ENCODE measurements around the gene AKAP7.

Gene AKAP7

GRCh38 chr6:131107151-131107550 lies 28.1 kb upstream of the AKAP7 start:
- H3K9ac ChIP-seq (ENCODE audit: insufficient read length), result no peak overlapping the region
- H3K4me3 ChIP-seq, result no peak overlapping the region
- DNase-seq (ENCODE audit: low read depth, low spot score), result no peak
- no peaks in the 10 kb centered on the region for H3K36me3 ChIP-seq (ENCODE audit: insufficient read depth, low read length)
- no peak overlapping the region for H3K27ac ChIP-seq
- TF ChIP-seq EZH2 (IDR thresholded peaks at IDR 0.05) (no peak), FOXP2 (optimal IDR thresholded peaks at IDR 0.05; ENCODE audit: control extremely low read depth, extremely low read length, insufficient read depth) (no peak), POLR2AphosphoS5 (IDR thresholded peaks at IDR 0.05; ENCODE audit: borderline replicate concordance, low read depth, low read length) (no peak)
- H3K9me3 ChIP-seq (ENCODE audit: low read depth, low read length), result no peaks in the 10 kb centered on the region

GRCh38 chr6:131112249-131112648 lies 23.0 kb upstream of the AKAP7 start:
- Histone ChIP-seq H3K27ac (no peak overlapping the region), H3K9ac (ENCODE audit: insufficient read length) (no peak overlapping the region), H3K36me3 (ENCODE audit: insufficient read depth, low read length) (no peaks in the 10 kb centered on the region), H3K9me3 (ENCODE audit: low read depth, low read length) (0 out of 2 replicates have a peak, but pooled peaks cover 3% of the 10 kb centered on the region), H3K4me3 (no peak overlapping the region)
- no peak for DNase-seq (ENCODE audit: low read depth, low spot score)
- no peak for TF ChIP-seq EZH2 (IDR thresholded peaks at IDR 0.05)
- TF ChIP-seq POLR2AphosphoS5 (IDR thresholded peaks at IDR 0.05; ENCODE audit: borderline replicate concordance, low read depth, low read length), result no peak
- TF ChIP-seq FOXP2 (optimal IDR thresholded peaks at IDR 0.05; ENCODE audit: control extremely low read depth, extremely low read length, insufficient read depth), result no peak

- H3K4me3 ChIP-seq, result no peak overlapping the region
- H3K36me3 ChIP-seq (ENCODE audit: insufficient read depth, low read length), result no peaks in the 10 kb centered on the region
- H3K27ac ChIP-seq, result no peak overlapping the region
- H3K9ac ChIP-seq (ENCODE audit: insufficient read length), result no peak overlapping the region
- no peak for DNase-seq (ENCODE audit: low read depth, low spot score)
- TF ChIP-seq EZH2 (IDR thresholded peaks at IDR 0.05) (no peak), POLR2AphosphoS5 (IDR thresholded peaks at IDR 0.05; ENCODE audit: borderline replicate concordance, low read depth, low read length) (no peak), FOXP2 (optimal IDR thresholded peaks at IDR 0.05; ENCODE audit: control extremely low read depth, extremely low read length, insufficient read depth) (no peak)
- peaks cover 3% of the 10 kb centered on the region; the same call in 1 of the 2 replicates for H3K9me3 ChIP-seq (ENCODE audit: low read depth, low read length)
Measured at GRCh38 chr6:131115651-131116050, 19.6 kb upstream of the AKAP7 start.

- Histone ChIP-seq H3K9me3 (ENCODE audit: low read depth, low read length) (peaks cover 3% of the 10 kb centered on the region; the same call in 1 of the 2 replicates), H3K36me3 (ENCODE audit: insufficient read depth, low read length) (no peaks in the 10 kb centered on the region), H3K27ac (no peak overlapping the region), H3K4me3 (no peak overlapping the region), H3K9ac (ENCODE audit: insufficient read length) (no peak overlapping the region)
- no peak for TF ChIP-seq POLR2AphosphoS5 (IDR thresholded peaks at IDR 0.05; ENCODE audit: borderline replicate concordance, low read depth, low read length)
- TF ChIP-seq EZH2 (IDR thresholded peaks at IDR 0.05), result no peak
- no peak for TF ChIP-seq FOXP2 (optimal IDR thresholded peaks at IDR 0.05; ENCODE audit: control extremely low read depth, extremely low read length, insufficient read depth)
- no peak for DNase-seq (ENCODE audit: low read depth, low spot score)
Measured at GRCh38 chr6:131116321-131116720, 18.9 kb upstream of the AKAP7 start.

- Histone ChIP-seq H3K9ac (ENCODE audit: insufficient read length) (no peak overlapping the region), H3K9me3 (ENCODE audit: low read depth, low read length) (peaks cover 3% of the 10 kb centered on the region; the same call in 1 of the 2 replicates), H3K4me3 (no peak overlapping the region), H3K36me3 (ENCODE audit: insufficient read depth, low read length) (no peaks in the 10 kb centered on the region), H3K27ac (no peak overlapping the region)
- TF ChIP-seq EZH2 (IDR thresholded peaks at IDR 0.05), result no peak
- no peak for TF ChIP-seq FOXP2 (optimal IDR thresholded peaks at IDR 0.05; ENCODE audit: control extremely low read depth, extremely low read length, insufficient read depth)
- no peak for TF ChIP-seq POLR2AphosphoS5 (IDR thresholded peaks at IDR 0.05; ENCODE audit: borderline replicate concordance, low read depth, low read length)
- no peak for DNase-seq (ENCODE audit: low read depth, low spot score)
Measured at GRCh38 chr6:131116755-131117360, 18.4 kb upstream of the AKAP7 start.

- Histone ChIP-seq H3K36me3 (ENCODE audit: insufficient read depth, low read length) (no peaks in the 10 kb centered on the region), H3K9ac (ENCODE audit: insufficient read length) (no peak overlapping the region), H3K27ac (peak overlapping the region; percentile 22; the same call in 1 of the 2 replicates), H3K9me3 (ENCODE audit: low read depth, low read length) (peaks cover 3% of the 10 kb centered on the region; the same call in 1 of the 2 replicates), H3K4me3 (no peak overlapping the region)
- TF ChIP-seq FOXP2 (optimal IDR thresholded peaks at IDR 0.05; ENCODE audit: control extremely low read depth, extremely low read length, insufficient read depth), result no peak
- no peak for TF ChIP-seq EZH2 (IDR thresholded peaks at IDR 0.05)
- TF ChIP-seq POLR2AphosphoS5 (IDR thresholded peaks at IDR 0.05; ENCODE audit: borderline replicate concordance, low read depth, low read length), result no peak
- DNase-seq (ENCODE audit: low read depth, low spot score), result no peak
Measured at GRCh38 chr6:131117878-131118277, 17.4 kb upstream of the AKAP7 start.

- H3K9me3 ChIP-seq (ENCODE audit: low read depth, low read length), result no peaks in the 10 kb centered on the region; the same call in 1 of the 2 replicates
- DNase-seq (ENCODE audit: low read depth, low spot score), result no peak
- TF ChIP-seq FOXP2 (optimal IDR thresholded peaks at IDR 0.05; ENCODE audit: control extremely low read depth, extremely low read length, insufficient read depth) (no peak), POLR2AphosphoS5 (IDR thresholded peaks at IDR 0.05; ENCODE audit: borderline replicate concordance, low read depth, low read length) (no peak)
- H3K27ac ChIP-seq, result peak overlapping the region; percentile 97
- no peaks in the 10 kb centered on the region for H3K36me3 ChIP-seq (ENCODE audit: insufficient read depth, low read length)
- H3K4me3 ChIP-seq, result 0 out of 2 replicates have a peak overlapping the region, but pooled peaks have one; percentile 19
- H3K9ac ChIP-seq (ENCODE audit: insufficient read length), result peak overlapping the region; percentile 30
Measured at GRCh38 chr6:131122007-131122406, 13.3 kb upstream of the AKAP7 start.

GRCh38 chr6:131122516-131122915 lies 12.8 kb upstream of the AKAP7 start:
- H3K9ac ChIP-seq (ENCODE audit: insufficient read length), result no peak overlapping the region
- H3K36me3 ChIP-seq (ENCODE audit: insufficient read depth, low read length), result no peaks in the 10 kb centered on the region
- DNase-seq (ENCODE audit: low read depth, low spot score), result no peak
- H3K9me3 ChIP-seq (ENCODE audit: low read depth, low read length), result no peaks in the 10 kb centered on the region; the same call in 1 of the 2 replicates
- 0 out of 2 replicates have a peak overlapping the region, but pooled peaks have one; percentile 19 for H3K4me3 ChIP-seq
- peak overlapping the region; percentile 97 for H3K27ac ChIP-seq
- TF ChIP-seq FOXP2 (optimal IDR thresholded peaks at IDR 0.05; ENCODE audit: control extremely low read depth, extremely low read length, insufficient read depth), result no peak
- no peak for TF ChIP-seq EZH2 (IDR thresholded peaks at IDR 0.05)
